H54 (cell line): Measurements from ENCODE around the gene CALY.
"Not testable (repeated sequence)": the region's sequence is repeated elsewhere in the genome, so short reads cannot be mapped to it uniquely, and the experiment has no call there.

Experiments used
- DNase-seq: peaks from one replicate; pipeline ENCODE4 v3.0.0; 2011; ENCODE audit warnings: low spot score, mixed read lengths; ENCODE audit not compliant: insufficient read length
- FAIRE-seq: peaks from 3 replicates; lab custom pipeline; 2011; peaks lifted over from hg19 to GRCh38; lab: Jason Lieb, UNC
- POLR2A ChIP-seq: IDR thresholded peaks from 2 replicates; pipeline ENCODE4 v1.6.1; 2011; ENCODE audit warnings: low read depth, mild to moderate bottlenecking, low read length

The CALY gene

GRCh38 chr10:133336577-133337369 is at the start of gene CALY:
Gene CALY (minus strand): TSS chr10:133336896. CDS start chr10:133328989, 7,907 bp downstream.
- no peak for DNase-seq
- TF ChIP-seq POLR2A, result no peak
- no peak for FAIRE-seq

GRCh38 chr10:133385214-133385613 is 48.5 kb upstream of the CALY start:
- no peak for TF ChIP-seq POLR2A
- FAIRE-seq (no peak), DNase-seq (no peak)

GRCh38 chr10:133384071-133384470 is 47.4 kb upstream of the CALY start:
- no peak for TF ChIP-seq POLR2A
- DNase-seq (no peak), FAIRE-seq (no peak)

GRCh38 chr10:133383551-133383950 is 46.9 kb upstream of the CALY start:
- FAIRE-seq, result no peak
- no peak for DNase-seq
- no peak for TF ChIP-seq POLR2A

GRCh38 chr10:133381036-133381435 is 44.3 kb upstream of the CALY start:
- FAIRE-seq, result no peak
- no peak for TF ChIP-seq POLR2A
- DNase-seq, result no peak

- DNase-seq (no peak), FAIRE-seq (no peak)
- no peak for TF ChIP-seq POLR2A
These were observed 43.3 kb upstream of the CALY start for GRCh38 chr10:133379801-133380666.

GRCh38 chr10:133379152-133379800 is 42.6 kb upstream of the CALY start, which contains the start of gene PAOX:
Gene PAOX (plus strand): TSS chr10:133379262. CDS start chr10:133379317, 55 bp downstream.
- no peak for FAIRE-seq
- DNase-seq, result peak; percentile 72
- TF ChIP-seq POLR2A, result peak; percentile 36; the same call in 1 of the 2 replicates

GRCh38 chr10:133378251-133379096 is 41.8 kb upstream of the CALY start:
- no peak for DNase-seq
- FAIRE-seq, result no peak
- TF ChIP-seq POLR2A, result no peak

GRCh38 chr10:133377818-133378250 is 41.1 kb upstream of the CALY start:
- TF ChIP-seq POLR2A, result no peak
- DNase-seq, result no peak
- no peak for FAIRE-seq

GRCh38 chr10:133377025-133377817 is 40.5 kb upstream of the CALY start:
- FAIRE-seq, result no peak
- TF ChIP-seq POLR2A, result no peak
- DNase-seq, result no peak

GRCh38 chr10:133376183-133376582 is 39.5 kb upstream of the CALY start:
- not testable (repeated sequence) for FAIRE-seq, DNase-seq
